ENCODE data around the gene TLE1.
"Not testable (repeated sequence)": the region's sequence is repeated elsewhere in the genome, so short reads cannot be mapped to it uniquely, and the experiment has no call there.

TLE1 gene

DNA sequence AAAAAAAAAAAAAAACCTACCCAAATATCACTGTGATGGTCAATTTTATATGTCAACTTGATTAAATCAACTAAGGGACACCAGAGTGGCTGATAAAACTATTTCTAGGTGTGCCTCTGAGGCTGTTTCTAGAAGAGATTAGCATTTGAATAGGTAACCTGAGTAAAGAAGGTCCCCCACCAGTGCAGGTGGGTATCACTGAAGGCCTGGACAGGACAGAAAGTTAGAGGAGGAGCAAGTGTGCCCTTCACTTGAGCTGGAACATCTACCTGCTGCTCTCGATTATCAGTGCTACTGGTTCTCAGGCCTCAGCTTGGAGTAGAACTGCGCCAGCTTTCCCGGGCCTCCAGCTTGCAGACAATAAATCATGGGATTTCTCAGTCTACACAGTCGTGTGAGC lies 88.7 kb downstream of the TLE1 start:
- no peak for DNase-seq (ENCODE audit: low read depth in 2 of 2)

DNA sequence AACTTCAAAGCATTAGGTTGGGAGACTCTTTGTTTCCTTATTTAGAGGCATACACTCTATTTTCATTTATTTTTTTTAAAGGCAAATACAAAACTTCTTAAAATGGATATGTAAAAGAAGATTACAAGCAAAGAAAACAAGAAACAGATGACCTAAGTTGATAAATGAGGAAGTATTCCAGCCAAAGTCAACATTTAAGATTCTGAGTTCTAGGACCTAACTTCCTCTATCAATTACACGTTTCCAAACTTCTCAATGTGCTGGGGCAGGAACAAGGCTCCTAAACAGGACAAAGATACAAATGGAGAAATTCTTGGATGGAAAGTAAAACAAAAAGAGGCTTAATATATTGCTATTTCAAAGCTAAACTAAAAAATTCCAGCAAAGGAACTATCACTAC lies 89.5 kb downstream of the TLE1 start:
- DNase-seq (ENCODE audit: low read depth in 2 of 2): no peak

DNA sequence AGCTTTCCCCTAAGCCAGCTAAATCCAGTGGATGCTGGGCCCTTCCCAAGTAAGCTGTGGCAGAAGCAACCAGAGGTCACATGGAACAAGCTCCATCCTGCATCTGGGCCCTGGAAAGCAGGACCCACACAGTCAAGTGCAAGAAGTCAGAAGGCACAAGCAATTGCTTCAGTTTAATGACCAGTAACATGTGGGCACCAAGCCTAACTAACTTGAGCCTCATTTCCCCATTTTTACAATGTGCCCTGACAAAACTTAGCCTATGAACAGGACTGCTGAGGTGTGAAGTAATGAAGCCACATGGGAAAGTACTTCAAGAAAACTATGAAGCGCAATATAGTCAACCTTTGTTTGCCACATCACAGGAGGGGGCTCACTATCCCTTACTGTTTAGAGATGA lies 90.5 kb downstream of the TLE1 start:
- no peak for DNase-seq (ENCODE audit: low read depth in 2 of 2)

GRCh38 chr9:81598123-81598497 lies 91.2 kb downstream of the TLE1 start:
- DNase-seq (ENCODE audit: low read depth in 2 of 2): no peak

DNA sequence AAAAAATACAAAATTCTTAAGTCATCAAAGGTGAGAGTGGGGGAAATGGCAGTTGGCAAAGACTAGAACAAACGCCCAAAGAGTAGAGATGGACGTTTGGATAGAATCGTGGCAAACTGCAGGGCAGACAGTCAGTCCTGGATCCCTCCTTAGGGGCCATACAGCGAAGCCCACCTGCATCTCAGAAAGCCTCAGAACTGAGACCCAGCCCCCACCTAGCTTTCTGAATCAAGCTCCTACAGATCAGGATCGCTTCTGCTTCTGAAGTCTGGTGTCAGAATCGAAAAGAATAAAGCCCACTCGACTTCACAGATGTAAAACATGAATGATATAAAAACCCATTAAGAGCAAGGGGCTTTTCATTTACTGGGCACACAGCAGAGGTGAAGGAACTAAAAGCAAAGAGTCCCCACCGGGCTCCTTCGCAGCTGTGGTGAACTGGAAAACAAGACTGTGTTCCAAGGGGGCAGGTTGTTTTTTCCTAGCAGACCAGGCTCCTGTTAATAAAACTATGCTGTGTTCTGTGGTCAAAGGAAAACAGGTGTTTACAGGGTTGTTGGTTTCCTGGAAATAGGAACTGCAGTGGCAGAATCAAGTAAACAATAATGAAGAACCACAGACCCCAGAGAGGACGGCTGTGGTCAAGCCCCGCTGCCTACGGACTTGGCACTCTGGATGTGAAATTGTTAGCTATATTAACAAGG lies 91.8 kb downstream of the TLE1 start:
- no peak for DNase-seq (ENCODE audit: low read depth in 2 of 2)

DNA sequence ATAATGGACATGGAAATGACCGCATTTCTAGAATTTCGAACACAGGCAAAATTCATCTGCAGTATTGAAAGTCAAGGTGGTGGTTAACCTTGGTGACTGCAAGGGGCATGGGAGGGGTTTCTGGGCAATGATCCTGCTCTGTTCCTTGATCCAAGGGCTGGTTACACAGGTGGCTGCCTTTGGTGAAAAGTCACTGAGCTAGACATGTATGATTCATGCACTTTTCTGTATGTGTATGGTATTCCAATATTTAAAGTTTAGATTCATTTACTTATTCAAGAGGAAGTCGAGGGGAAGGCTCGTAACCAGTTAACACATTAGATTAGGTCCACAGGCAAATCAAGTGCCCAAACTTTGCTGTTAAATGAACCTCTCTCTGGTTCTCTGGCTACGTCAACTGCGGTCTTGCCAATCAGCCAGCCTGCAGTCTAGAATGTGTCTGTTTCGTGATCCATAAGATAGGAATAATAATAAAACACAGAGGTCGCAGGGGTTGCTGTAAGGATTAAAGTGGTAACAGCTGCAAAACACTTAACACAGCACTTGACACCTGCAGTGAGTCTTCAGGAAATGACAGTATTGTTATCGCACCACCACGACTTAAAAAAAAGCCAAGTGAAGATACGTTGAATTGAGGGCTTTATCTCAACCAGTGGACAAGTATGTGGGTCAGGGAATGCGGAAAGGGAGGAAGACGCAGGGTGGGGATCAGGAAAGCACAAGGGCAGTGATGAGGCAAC lies 92.5 kb downstream of the TLE1 start:
- no peak for DNase-seq (ENCODE audit: low read depth in 2 of 2)

DNA sequence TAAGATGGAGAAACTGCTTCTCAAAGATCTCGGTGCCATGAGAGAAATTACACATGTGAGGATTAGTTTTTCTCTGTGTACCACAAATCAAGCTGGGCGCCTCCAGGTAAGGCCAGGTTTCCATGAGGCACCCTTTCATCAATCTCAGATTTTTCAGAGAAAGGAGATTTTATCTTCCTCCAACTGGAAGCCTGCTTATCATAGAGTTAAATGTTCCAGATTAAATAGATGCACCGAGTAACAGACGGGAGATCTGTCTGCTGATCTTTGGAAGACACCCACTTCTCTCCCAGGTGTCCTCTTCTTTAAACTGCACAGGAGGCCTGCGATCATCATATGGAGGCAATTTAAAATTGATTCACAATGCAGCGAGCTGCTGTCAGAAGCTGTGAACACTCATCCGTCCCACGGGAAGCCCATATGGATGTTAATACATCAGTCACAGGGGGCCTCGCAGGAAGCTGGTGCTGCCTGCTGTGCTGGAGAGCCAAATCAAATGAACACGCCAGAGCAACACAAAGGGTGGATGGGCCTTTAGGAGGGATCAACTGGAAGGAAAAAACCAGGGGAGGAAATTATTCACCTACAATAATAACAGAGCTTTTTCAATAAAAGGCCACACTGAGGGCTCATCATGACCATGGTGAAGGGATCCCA lies 93.3 kb downstream of the TLE1 start:
- DNase-seq (ENCODE audit: low read depth in 2 of 2): no peak

- DNase-seq (ENCODE audit: low read depth in 2 of 2): not testable (repeated sequence)
These were observed 94.1 kb downstream of the TLE1 start for GRCh38 chr9:81595293-81595692.

DNA sequence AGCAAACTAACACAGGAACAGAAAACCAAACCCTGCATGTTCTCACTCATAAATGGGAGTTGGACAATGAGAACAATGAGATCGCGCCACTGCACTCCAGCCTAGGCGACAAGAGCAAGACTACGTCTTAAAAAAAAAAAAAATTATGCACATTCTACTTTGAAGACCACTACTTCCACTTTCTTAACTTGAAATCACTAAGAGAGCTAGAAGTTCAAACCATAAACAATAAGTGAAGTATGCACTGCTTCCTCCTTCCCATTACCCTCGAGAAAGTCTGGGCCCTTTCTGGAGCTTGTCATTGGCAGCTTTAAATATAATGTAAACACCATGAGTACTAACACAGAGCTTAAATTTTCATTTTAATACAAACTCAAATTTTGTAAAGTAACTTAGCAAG lies 94.9 kb downstream of the TLE1 start:
- DNase-seq (ENCODE audit: low read depth in 2 of 2): no peak

- no peak for DNase-seq (ENCODE audit: low read depth in 2 of 2)
These were observed 96.5 kb downstream of the TLE1 start for GRCh38 chr9:81592887-81593266.

- DNase-seq (ENCODE audit: low read depth in 2 of 2): no peak
These were observed 97.6 kb downstream of the TLE1 start for GRCh38 chr9:81591791-81592190.

DNA sequence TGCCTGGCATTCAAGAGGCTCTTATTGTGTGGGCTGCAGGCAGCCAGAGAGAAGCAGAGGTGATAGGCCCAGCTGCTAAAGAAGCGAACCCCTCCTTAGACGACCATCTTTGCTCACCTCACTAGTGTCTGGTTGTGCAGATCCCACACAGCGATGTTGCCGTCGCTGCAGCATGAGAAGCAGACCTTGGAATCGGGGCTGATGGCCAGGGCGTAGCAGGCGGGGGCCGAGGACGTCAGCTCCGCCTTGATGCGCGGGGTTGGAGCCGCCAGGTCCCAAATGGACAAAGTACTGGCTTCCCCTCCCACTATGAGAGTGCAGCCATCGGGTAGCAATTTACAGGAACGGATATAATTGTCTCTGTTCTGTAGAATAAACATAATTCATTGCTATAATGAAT lies 98.7 kb downstream of the TLE1 start:
- DNase-seq (ENCODE audit: low read depth in 2 of 2): no peak

DNA sequence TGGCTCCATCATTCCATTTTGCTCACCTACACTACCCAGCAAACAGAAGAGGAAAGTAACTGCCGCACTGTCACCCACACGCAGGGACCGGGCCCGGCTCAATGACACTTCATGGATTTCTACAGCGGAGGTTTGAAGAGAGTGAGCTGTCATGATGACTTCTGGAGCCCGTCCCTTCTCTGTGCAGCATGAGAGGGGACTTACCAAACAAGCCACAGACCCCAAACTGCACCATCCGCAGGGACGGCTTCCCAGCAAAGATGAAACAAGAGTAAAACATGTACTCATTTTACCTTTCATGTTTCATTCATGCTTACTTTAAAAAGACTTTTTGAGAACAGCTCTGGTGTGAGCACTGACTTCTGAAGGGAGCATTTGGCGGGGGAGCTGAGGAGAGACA lies 99.5 kb downstream of the TLE1 start:
- no peak for DNase-seq (ENCODE audit: low read depth in 2 of 2)

DNA sequence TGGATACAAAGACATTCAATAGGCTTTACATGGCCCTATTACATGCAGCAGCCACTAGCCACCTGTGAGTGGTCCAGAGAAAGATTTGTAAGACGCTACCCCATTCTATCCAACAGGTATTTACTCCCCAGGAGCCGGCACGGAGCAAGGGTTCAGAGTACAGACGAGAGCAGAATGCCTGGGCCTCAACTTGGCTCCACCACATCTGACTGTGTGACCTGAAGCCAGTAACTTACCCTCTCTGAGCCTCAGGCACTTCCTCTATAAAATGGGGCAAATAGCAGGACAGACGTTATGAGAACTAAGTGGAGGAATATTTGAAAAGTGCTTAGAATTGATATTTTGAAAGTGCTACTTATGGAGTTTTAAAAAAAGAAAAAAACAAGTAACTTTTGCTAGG lies 100.0 kb downstream of the TLE1 start:
- no peak for DNase-seq (ENCODE audit: low read depth in 2 of 2)

DNA sequence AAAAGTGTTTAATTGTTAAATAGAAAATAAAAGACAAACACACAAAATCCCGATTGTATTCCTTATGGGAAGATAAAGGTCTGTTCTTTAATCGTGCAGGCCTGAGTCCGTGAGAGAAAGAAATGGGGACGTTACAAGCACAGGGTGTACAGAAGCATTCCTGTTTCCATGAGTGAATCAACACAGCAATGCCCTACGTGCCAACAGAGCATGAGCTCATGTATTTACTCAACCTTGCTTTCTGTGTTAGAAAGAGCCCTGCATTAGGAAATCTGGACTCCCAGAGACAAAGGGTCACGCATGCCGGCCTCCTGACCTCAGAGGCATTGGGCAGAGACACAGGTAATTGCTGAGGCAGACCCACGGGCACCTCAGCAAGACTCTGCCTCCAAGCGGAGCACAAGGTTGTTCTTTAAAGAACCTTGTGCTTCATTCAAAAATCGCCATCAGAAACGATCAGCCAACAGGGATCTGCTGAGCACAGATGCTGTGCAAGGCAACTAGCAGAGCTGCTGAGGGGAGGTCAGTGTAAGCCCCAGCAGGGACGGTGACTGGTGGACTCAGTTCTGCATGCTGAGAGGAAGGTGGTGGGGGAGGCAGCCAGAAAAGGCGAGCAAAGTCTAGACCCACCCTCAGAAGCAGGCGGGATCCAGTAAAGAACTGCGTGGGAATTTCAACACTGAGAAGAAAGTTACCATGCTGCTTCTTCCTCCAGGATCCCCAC lies 101.0 kb downstream of the TLE1 start:
- no peak for DNase-seq (ENCODE audit: low read depth in 2 of 2)

- no peak for DNase-seq (ENCODE audit: low read depth in 2 of 2)
These were observed 102.6 kb downstream of the TLE1 start for GRCh38 chr9:81586786-81587185.

DNA sequence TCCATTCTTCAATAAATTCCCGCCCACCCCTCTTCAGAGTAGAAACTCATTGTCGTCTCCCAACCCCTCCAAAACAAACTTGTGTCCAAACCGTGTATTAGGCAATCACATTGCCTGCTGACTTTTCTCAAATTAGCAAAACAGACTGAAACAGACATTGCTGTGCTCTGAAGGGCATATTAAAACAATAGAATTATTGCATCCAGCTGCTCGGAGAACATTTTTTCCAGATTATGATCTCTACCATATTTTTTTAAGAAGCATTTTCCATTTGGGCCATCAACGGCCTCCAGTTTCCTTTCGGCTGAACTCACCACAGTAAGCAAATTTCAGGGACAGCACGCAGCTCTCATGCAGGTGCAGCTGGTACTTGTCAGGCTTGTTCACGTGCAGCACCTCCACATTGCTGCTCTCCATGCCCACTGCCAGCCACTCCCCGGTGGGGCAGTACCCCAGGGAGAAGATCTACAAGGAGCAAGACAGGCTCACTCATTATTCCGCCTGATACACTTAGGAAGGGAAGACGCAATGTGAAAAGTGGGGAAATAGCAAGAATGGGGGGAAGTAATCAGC lies 104.1 kb downstream of the TLE1 start:
- no peak for DNase-seq (ENCODE audit: low read depth in 2 of 2)

GRCh38 chr9:81584099-81584498 lies 105.2 kb downstream of the TLE1 start:
- no peak for DNase-seq (ENCODE audit: low read depth in 2 of 2)

- DNase-seq (ENCODE audit: low read depth in 2 of 2): no peak
These were observed 107.4 kb downstream of the TLE1 start for GRCh38 chr9:81581986-81582385.

GRCh38 chr9:81579381-81579780 lies 110.0 kb downstream of the TLE1 start:
- DNase-seq (ENCODE audit: low read depth in 2 of 2): no peak

DNA sequence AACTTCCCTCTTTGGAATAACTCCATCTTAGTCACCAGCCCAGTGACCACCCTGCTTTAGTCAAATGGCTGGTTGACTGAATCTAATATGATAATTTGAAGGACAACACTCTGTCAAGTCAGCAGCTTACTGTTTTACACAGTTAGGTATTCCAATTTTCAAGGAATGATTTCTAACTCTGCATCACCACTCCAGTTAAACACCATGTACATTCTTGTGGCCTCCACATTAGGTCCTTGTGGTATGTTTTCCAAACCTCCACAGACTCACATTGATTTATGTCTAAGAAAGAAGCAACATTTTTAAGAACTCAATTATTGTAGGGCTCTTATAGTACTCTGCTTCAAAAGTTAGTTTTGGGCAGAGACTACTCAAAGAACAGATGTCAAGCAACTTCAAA lies 110.7 kb downstream of the TLE1 start:
- DNase-seq (ENCODE audit: low read depth in 2 of 2): no peak

- DNase-seq (ENCODE audit: low read depth in 2 of 2): no peak
These were observed 113.4 kb downstream of the TLE1 start for GRCh38 chr9:81575956-81576355.

Measured in stimulated activated CD8-positive, alpha-beta memory T cell treated with anti-CD3 and anti-CD28 coated beads, Interleukin-2, amount 100 ng/mL, for 48 hours (primary cell).